KBM-7 (cell line): ENCODE measurements around the gene CASP2.
"Not testable (repeated sequence)": the region's sequence is repeated elsewhere in the genome, so short reads cannot be mapped to it uniquely, and the experiment has no call there.

Experiments used
- DNase-seq: peaks from one replicate; pipeline ENCODE4 v3.0.0-alpha.2; 2015
- in situ Hi-C: fragments of 300-500 bp; cut with MboI; formaldehyde crosslinking; loops from 2 replicates; pipeline ENCODE4 v1.14.3; 2020; ENCODE audit warnings: low sequenced_read_pairs, low pct_unique_long_range_greater_than_20kb, mixed read lengths

CASP2 gene

GRCh38 chr7:143263266-143264195, 24.6 kb upstream of the CASP2 start, which contains the start of gene GSTK1:
TSS of gene GSTK1 (plus strand) at chr7:143263441. CDS start at chr7:143263514, 73 bp downstream.
- DNase-seq = peak; percentile 76
- in situ Hi-C loops = no loop called here

GRCh38 chr7:143264196-143264568, 24.0 kb upstream of the CASP2 start:
- in situ Hi-C loops, DNase-seq: not testable (repeated sequence)

GRCh38 chr7:143265017-143265693, 23.0 kb upstream of the CASP2 start:
- no peak for DNase-seq
- in situ Hi-C loops = no loop called here

GRCh38 chr7:143269251-143269650, 18.9 kb upstream of the CASP2 start:
- in situ Hi-C loops = no loop called here
- DNase-seq = peak; percentile 40

GRCh38 chr7:143271240-143271639, 16.9 kb upstream of the CASP2 start:
- in situ Hi-C loops = no loop called here
- no peak for DNase-seq

- in situ Hi-C loops = no loop called here
- DNase-seq = no peak
Observed at GRCh38 chr7:143272871-143273270, 15.3 kb upstream of the CASP2 start.

GRCh38 chr7:143279186-143280098, 8.7 kb upstream of the CASP2 start:
- DNase-seq = no peak
- in situ Hi-C loops = no loop called here

GRCh38 chr7:143280160-143280559, 8.0 kb upstream of the CASP2 start:
- in situ Hi-C loops = no loop called here
- no peak for DNase-seq

- in situ Hi-C loops = no loop called here
- DNase-seq = no peak
Observed at GRCh38 chr7:143280566-143280965, 7.6 kb upstream of the CASP2 start.

- in situ Hi-C loops = no loop called here
- DNase-seq = no peak
Observed at GRCh38 chr7:143281529-143281928, 6.6 kb upstream of the CASP2 start.

- DNase-seq = no peak
Observed at GRCh38 chr7:143282124-143282523, 6.0 kb upstream of the CASP2 start.

GRCh38 chr7:143283381-143283780, 4.8 kb upstream of the CASP2 start:
- in situ Hi-C loops = no loop called here
- DNase-seq = no peak

More at GRCh38 chr7:143282124-143282523, 6.0 kb upstream of the CASP2 start:
- in situ Hi-C loops = no loop called here

GRCh38 chr7:143284591-143285469, 3.3 kb upstream of the CASP2 start, which contains the start of gene TMEM139:
TSS of gene TMEM139 (plus strand) at chr7:143284958. CDS start at chr7:143285958, 1,000 bp downstream.
- in situ Hi-C loops = no loop called here
- DNase-seq = no peak

GRCh38 chr7:143285470-143285778, 2.7 kb upstream of the CASP2 start:
- in situ Hi-C loops = no loop called here
- no peak for DNase-seq

GRCh38 chr7:143285806-143286521, 2.2 kb upstream of the CASP2 start:
- DNase-seq = no peak
- in situ Hi-C loops = no loop called here

GRCh38 chr7:143286522-143286890, 1.6 kb upstream of the CASP2 start:
- in situ Hi-C loops = no loop called here
- no peak for DNase-seq

GRCh38 chr7:143287339-143287934, 714 bp upstream of the CASP2 start:
- in situ Hi-C loops = no loop called here
- no peak for DNase-seq

GRCh38 chr7:143288836-143289235, 685 bp downstream of the CASP2 start:
- no peak for DNase-seq
- in situ Hi-C loops = no loop called here
